HG03103 (cell line): ENCODE results near the gene PDE6A.

Experiments used
- ATAC-seq: cut with Tn5 transposase; IDR thresholded peaks from one replicate; pipeline ENCODE4 v1.9.1; 2021; ENCODE audit warnings: low read depth; ENCODE audit not compliant: unreplicated experiment

The PDE6A gene

GRCh38 chr5:149930749-149931574 lies 13.6 kb downstream of the PDE6A start:
- no peak for ATAC-seq

GRCh38 chr5:149930043-149930748 lies 14.4 kb downstream of the PDE6A start:
- no peak for ATAC-seq

- ATAC-seq = no peak
Observed at GRCh38 chr5:149924486-149924885, 20.1 kb downstream of the PDE6A start.

GRCh38 chr5:149922950-149923349 lies 21.6 kb downstream of the PDE6A start:
- ATAC-seq = no peak

- no peak for ATAC-seq
Observed at GRCh38 chr5:149921597-149921996, 23.0 kb downstream of the PDE6A start.

- ATAC-seq = no peak
Observed at GRCh38 chr5:149917073-149917676, 27.4 kb downstream of the PDE6A start.

- no peak for ATAC-seq
Observed at GRCh38 chr5:149916334-149917072, 28.1 kb downstream of the PDE6A start.

- no peak for ATAC-seq
Observed at GRCh38 chr5:149915392-149916260, 29.0 kb downstream of the PDE6A start.

- no peak for ATAC-seq
Observed at GRCh38 chr5:149913436-149914419, 30.9 kb downstream of the PDE6A start.

- no peak for ATAC-seq
Observed at GRCh38 chr5:149912226-149912871, 32.2 kb downstream of the PDE6A start.

- ATAC-seq = no peak
Observed at GRCh38 chr5:149911031-149911430, 33.6 kb downstream of the PDE6A start.

- ATAC-seq = no peak
Observed at GRCh38 chr5:149907828-149908227, 36.8 kb downstream of the PDE6A start.

GRCh38 chr5:149904977-149905376 lies 39.6 kb downstream of the PDE6A start:
- no peak for ATAC-seq

GRCh38 chr5:149904293-149904886 lies 40.2 kb downstream of the PDE6A start:
- ATAC-seq = no peak

GRCh38 chr5:149903404-149903803 lies 41.2 kb downstream of the PDE6A start:
- ATAC-seq = no peak

- ATAC-seq = no peak
Observed at GRCh38 chr5:149902177-149902576, 42.4 kb downstream of the PDE6A start.

- no peak for ATAC-seq
Observed at GRCh38 chr5:149901511-149901910, 43.1 kb downstream of the PDE6A start.

GRCh38 chr5:149900390-149900789 lies 44.2 kb downstream of the PDE6A start:
- no peak for ATAC-seq
